ENCODE results near the gene LRP4. TPM values are rescaled to one million over a fixed set of nuclear protein-coding genes. Genes with fewer than 3 reads are reported as not detected.

Gene LRP4
- polyA plus RNA-seq, 1 donor from 2014 or later, result not detected

- Histone ChIP-seq H3K4me2 (ENCODE audit: low read length) (no peak overlapping the region), H3K9me2 (ENCODE audit: insufficient read depth, low read length) (no peaks in the 10 kb centered on the region), H4K20me1 (ENCODE audit: insufficient read depth) (no peaks in the 10 kb centered on the region), H2AFZ (ENCODE audit: low read depth, low read length) (no peak overlapping the region), H3K79me2 (replicated peaks; ENCODE audit: insufficient read depth, low read length) (no peaks in the 10 kb centered on the region), H3K4me3 (ENCODE audit: low read length) (no peak overlapping the region), H3K27ac (ENCODE audit: low read length) (no peak overlapping the region), H3K9ac (ENCODE audit: low read length) (no peak overlapping the region), H3K27me3 (ENCODE audit: insufficient read depth, low read depth, low read length) (no peaks in the 10 kb centered on the region), H3K9me3 (ENCODE audit: low read length) (no peaks in the 10 kb centered on the region), H3K36me3 (ENCODE audit: insufficient read depth, low read length) (no peaks in the 10 kb centered on the region), H3F3A (ENCODE audit: insufficient read depth, low read length, poor library complexity, severe bottlenecking) (no peaks in the 10 kb centered on the region)
- TF ChIP-seq EP300 (conservative IDR thresholded peaks at IDR 0.05; ENCODE audit: poor library complexity, severe bottlenecking) (no peak), RAD21 (conservative IDR thresholded peaks at IDR 0.05) (no peak), MXI1 (conservative IDR thresholded peaks at IDR 0.05; ENCODE audit: poor library complexity, severe bottlenecking) (no peak), POLR2AphosphoS5 (IDR thresholded peaks at IDR 0.05) (no peak), TAF1 (IDR thresholded peaks at IDR 0.05; ENCODE audit: low read depth) (no peak), EZH2 (IDR thresholded peaks at IDR 0.05; ENCODE audit: borderline replicate concordance, insufficient read depth, low read length, poor library complexity, severe bottlenecking) (no peak), SMC3 (conservative IDR thresholded peaks at IDR 0.05; ENCODE audit: poor library complexity) (no peak), CTCF (IDR thresholded peaks at IDR 0.05; ENCODE audit: poor library complexity, severe bottlenecking) (no peak)
- TF ChIP-seq, protein P1, sequence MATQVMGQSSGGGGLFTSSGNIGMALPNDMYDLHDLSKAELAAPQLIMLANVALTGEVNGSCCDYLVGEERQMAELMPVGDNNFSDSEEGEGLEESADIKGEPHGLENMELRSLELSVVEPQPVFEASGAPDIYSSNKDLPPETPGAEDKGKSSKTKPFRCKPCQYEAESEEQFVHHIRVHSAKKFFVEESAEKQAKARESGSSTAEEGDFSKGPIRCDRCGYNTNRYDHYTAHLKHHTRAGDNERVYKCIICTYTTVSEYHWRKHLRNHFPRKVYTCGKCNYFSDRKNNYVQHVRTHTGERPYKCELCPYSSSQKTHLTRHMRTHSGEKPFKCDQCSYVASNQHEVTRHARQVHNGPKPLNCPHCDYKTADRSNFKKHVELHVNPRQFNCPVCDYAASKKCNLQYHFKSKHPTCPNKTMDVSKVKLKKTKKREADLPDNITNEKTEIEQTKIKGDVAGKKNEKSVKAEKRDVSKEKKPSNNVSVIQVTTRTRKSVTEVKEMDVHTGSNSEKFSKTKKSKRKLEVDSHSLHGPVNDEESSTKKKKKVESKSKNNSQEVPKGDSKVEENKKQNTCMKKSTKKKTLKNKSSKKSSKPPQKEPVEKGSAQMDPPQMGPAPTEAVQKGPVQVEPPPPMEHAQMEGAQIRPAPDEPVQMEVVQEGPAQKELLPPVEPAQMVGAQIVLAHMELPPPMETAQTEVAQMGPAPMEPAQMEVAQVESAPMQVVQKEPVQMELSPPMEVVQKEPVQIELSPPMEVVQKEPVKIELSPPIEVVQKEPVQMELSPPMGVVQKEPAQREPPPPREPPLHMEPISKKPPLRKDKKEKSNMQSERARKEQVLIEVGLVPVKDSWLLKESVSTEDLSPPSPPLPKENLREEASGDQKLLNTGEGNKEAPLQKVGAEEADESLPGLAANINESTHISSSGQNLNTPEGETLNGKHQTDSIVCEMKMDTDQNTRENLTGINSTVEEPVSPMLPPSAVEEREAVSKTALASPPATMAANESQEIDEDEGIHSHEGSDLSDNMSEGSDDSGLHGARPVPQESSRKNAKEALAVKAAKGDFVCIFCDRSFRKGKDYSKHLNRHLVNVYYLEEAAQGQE (IDR thresholded peaks at IDR 0.05; ENCODE audit: borderline replicate concordance), result no peak
Measured at GRCh38 chr11:46894961-46895360, 23.4 kb downstream of the LRP4 start.

- no peaks in the 10 kb centered on the region for H3K36me3 ChIP-seq (ENCODE audit: insufficient read depth, low read length)
- TF ChIP-seq EP300 (conservative IDR thresholded peaks at IDR 0.05; ENCODE audit: poor library complexity, severe bottlenecking) (no peak), POLR2AphosphoS5 (IDR thresholded peaks at IDR 0.05) (no peak), SMC3 (conservative IDR thresholded peaks at IDR 0.05; ENCODE audit: poor library complexity) (no peak), TAF1 (IDR thresholded peaks at IDR 0.05; ENCODE audit: low read depth) (no peak), EZH2 (IDR thresholded peaks at IDR 0.05; ENCODE audit: borderline replicate concordance, insufficient read depth, low read length, poor library complexity, severe bottlenecking) (no peak), RAD21 (conservative IDR thresholded peaks at IDR 0.05) (no peak), CTCF (IDR thresholded peaks at IDR 0.05; ENCODE audit: poor library complexity, severe bottlenecking) (no peak), MXI1 (conservative IDR thresholded peaks at IDR 0.05; ENCODE audit: poor library complexity, severe bottlenecking) (no peak)
- TF ChIP-seq, protein P1 (IDR thresholded peaks at IDR 0.05; ENCODE audit: borderline replicate concordance), result no peak
- H3K27me3 ChIP-seq (ENCODE audit: insufficient read depth, low read depth, low read length), result no peaks in the 10 kb centered on the region
- H4K20me1 ChIP-seq (ENCODE audit: insufficient read depth), result no peaks in the 10 kb centered on the region
- no peaks in the 10 kb centered on the region for H3K79me2 ChIP-seq (replicated peaks; ENCODE audit: insufficient read depth, low read length)
- H3K27ac ChIP-seq (ENCODE audit: low read length), result no peak overlapping the region
- no peak overlapping the region for H3K9ac ChIP-seq (ENCODE audit: low read length)
- no peaks in the 10 kb centered on the region for H3K9me3 ChIP-seq (ENCODE audit: low read length)
- H3F3A ChIP-seq (ENCODE audit: insufficient read depth, low read length, poor library complexity, severe bottlenecking), result no peaks in the 10 kb centered on the region
- no peak overlapping the region for H3K4me2 ChIP-seq (ENCODE audit: low read length)
- no peak overlapping the region for H3K4me3 ChIP-seq (ENCODE audit: low read length)
- H3K9me2 ChIP-seq (ENCODE audit: insufficient read depth, low read length), result no peaks in the 10 kb centered on the region
- H2AFZ ChIP-seq (ENCODE audit: low read depth, low read length), result no peak overlapping the region
Measured at GRCh38 chr11:46894506-46894905, 23.8 kb downstream of the LRP4 start.
